Endodermal cell (in vitro differentiated cells): ENCODE results near the gene THOP1. TPM values are rescaled to one million over a fixed set of nuclear protein-coding genes. Genes with fewer than 3 reads are reported as not detected.

Experiments
- DNase-seq: peaks from one replicate; pipeline ENCODE4 v3.0.0-alpha.2; 2017
- H3K27ac ChIP-seq: 2 replicates; pipeline ENCODE4 v1.5.1; 2013; ENCODE audit warnings: mild to moderate bottlenecking, low read depth, low read length, moderate library complexity
- H3K27me3 ChIP-seq: 2 replicates; pipeline ENCODE4 v1.6.1; 2013; ENCODE audit warnings: mild to moderate bottlenecking, low read length, moderate library complexity; ENCODE audit not compliant: insufficient read depth, control insufficient read depth, poor library complexity, severe bottlenecking
- H3K36me3 ChIP-seq: 2 replicates; pipeline ENCODE4 v1.7.0; 2013; ENCODE audit warnings: mild to moderate bottlenecking, low read length, moderate library complexity; ENCODE audit not compliant: control insufficient read depth, insufficient read depth
- H3K4me1 ChIP-seq: one replicate; pipeline ENCODE4 v1.7.0; 2013; ENCODE audit warnings: low read length; ENCODE audit not compliant: control insufficient read depth, insufficient read depth
- H3K4me3 ChIP-seq: 2 replicates; pipeline ENCODE4 v1.5.1; 2013; ENCODE audit warnings: mild to moderate bottlenecking, low read length, moderate library complexity
- H3K9ac ChIP-seq: 2 replicates; pipeline ENCODE4 v1.6.1; 2013; ENCODE audit warnings: mild to moderate bottlenecking, low read length, moderate library complexity; ENCODE audit not compliant: poor library complexity, severe bottlenecking; ENCODE audit errors: extremely low read depth
- H3K9me3 ChIP-seq: 2 replicates; pipeline ENCODE4 v1.6.1; 2013; ENCODE audit warnings: mild to moderate bottlenecking, low read length, moderate library complexity; ENCODE audit not compliant: control insufficient read depth
- H3K27ac Mint-ChIP-seq: 2 replicates; pipeline ENCODE4 v1.8.0; 2020; ENCODE audit warnings: mixed read lengths
- H3K27me3 Mint-ChIP-seq: 2 replicates; pipeline ENCODE4 v1.8.0; 2021; ENCODE audit warnings: mild to moderate bottlenecking, mixed read lengths; ENCODE audit not compliant: insufficient read depth
- H3K36me3 Mint-ChIP-seq: 2 replicates; pipeline ENCODE4 v1.8.0; 2020; ENCODE audit warnings: low read depth, mixed read lengths
- H3K4me1 Mint-ChIP-seq: 2 replicates; pipeline ENCODE4 v1.8.0; 2020; ENCODE audit warnings: mixed read lengths
- H3K4me3 Mint-ChIP-seq: 2 replicates; pipeline ENCODE4 v1.8.0; 2020; ENCODE audit warnings: mild to moderate bottlenecking, moderate library complexity, mixed read lengths
- H3K9me3 Mint-ChIP-seq: 2 replicates; pipeline ENCODE4 v1.8.0; 2020; ENCODE audit warnings: mild to moderate bottlenecking, mixed read lengths
- CTCF ChIP-seq: fragments of 200-600 bp; sonication (generic); conservative IDR thresholded peaks from 2 replicates; pipeline ENCODE4 v1.5.0; 2021; ENCODE audit warnings: antibody characterized with exemption, mild to moderate bottlenecking
- WGBS, 2 experiments: methylation state at CpG; one replicate each; pipeline versions ENCODE4 v1.1.5 to v1.1.7; 2013; ENCODE audit warnings: missing lambda C conversion rate in 2 of 2, mixed read lengths in 1 of 2; ENCODE audit not compliant: insufficient coverage in 1 of 2, insufficient read length in 1 of 2; 5-methylcytosine and 5-hydroxymethylcytosine counted together
- total RNA-seq, 2 donors: library from RNA; stranded (reverse); fragmentation: NEBNext Ultra II Directional in 1 of 2; extraction: Animal tissue kit (Norgen Biotek cat#: 25700) in 1 of 2; gene quantifications; 2 replicates in 1 of 2; 3 replicates in 1 of 2; pipeline ENCODE4 v1.2.1, GENCODE V29; 2021

THOP1 gene
- total RNA-seq, 2 donors from 2014 or later: 130 to 170 TPM

- H3K4me1 ChIP-seq: no peaks in the 10 kb centered on the region
- peaks cover 36% of the 10 kb centered on the region for H3K36me3 ChIP-seq
- H3K27ac ChIP-seq: no peak overlapping the region
- WGBS, 2 experiments: 93 to 96% methylated on average over 23 to 35 of the region's 35 CpGs
- DNase-seq: no peak
- no peak overlapping the region for H3K9ac ChIP-seq
- Mint-ChIP-seq H3K27ac (no peak overlapping the region), H3K4me3 (no peak overlapping the region), H3K4me1 (no peaks in the 10 kb centered on the region), H3K27me3 (no peaks in the 10 kb centered on the region), H3K9me3 (no peaks in the 10 kb centered on the region), H3K36me3 (peaks cover 28% of the 10 kb centered on the region)
- no peak overlapping the region for H3K4me3 ChIP-seq
- H3K9me3 ChIP-seq: no peaks in the 10 kb centered on the region
- TF ChIP-seq CTCF: no peak
- no peaks in the 10 kb centered on the region for H3K27me3 ChIP-seq
Measured at GRCh38 chr19:2766594-2767372, 18.5 kb upstream of the THOP1 start.

- no peak overlapping the region for H3K9ac ChIP-seq
- Mint-ChIP-seq H3K27ac (no peak overlapping the region), H3K9me3 (no peaks in the 10 kb centered on the region), H3K27me3 (no peaks in the 10 kb centered on the region), H3K4me3 (no peak overlapping the region), H3K4me1 (no peaks in the 10 kb centered on the region), H3K36me3 (peaks cover 23% of the 10 kb centered on the region)
- peaks cover 30% of the 10 kb centered on the region for H3K36me3 ChIP-seq
- WGBS, 2 experiments: 95 to 98% methylated on average over 8 to 19 of the region's 19 CpGs
- H3K4me3 ChIP-seq: no peak overlapping the region
- no peak for DNase-seq
- no peaks in the 10 kb centered on the region for H3K4me1 ChIP-seq
- no peaks in the 10 kb centered on the region for H3K9me3 ChIP-seq
- TF ChIP-seq CTCF: no peak
- no peak overlapping the region for H3K27ac ChIP-seq
- no peaks in the 10 kb centered on the region for H3K27me3 ChIP-seq
Measured at GRCh38 chr19:2767688-2768087, 17.6 kb upstream of the THOP1 start.

- Mint-ChIP-seq H3K9me3 (no peaks in the 10 kb centered on the region), H3K4me1 (no peaks in the 10 kb centered on the region), H3K4me3 (no peak overlapping the region), H3K27me3 (no peaks in the 10 kb centered on the region), H3K27ac (no peak overlapping the region), H3K36me3 (peaks cover 19% of the 10 kb centered on the region)
- no peak overlapping the region for H3K27ac ChIP-seq
- no peak overlapping the region for H3K9ac ChIP-seq
- no peak for DNase-seq
- H3K9me3 ChIP-seq: no peaks in the 10 kb centered on the region
- TF ChIP-seq CTCF: no peak
- H3K4me1 ChIP-seq: no peaks in the 10 kb centered on the region
- peaks cover 24% of the 10 kb centered on the region for H3K36me3 ChIP-seq
- 96 to 98% methylated on average over 16 to 29 of the region's 29 CpGs for WGBS, 2 experiments
- no peak overlapping the region for H3K4me3 ChIP-seq
- no peaks in the 10 kb centered on the region for H3K27me3 ChIP-seq
Measured at GRCh38 chr19:2768365-2769132, 16.8 kb upstream of the THOP1 start.
